Colonic mucosa (tissue), 4 donors: Measurements from ENCODE around the gene GPR119. TPM values are rescaled to one million over a fixed set of nuclear protein-coding genes. Genes with fewer than 3 reads are reported as not detected.
A peak's percentile ranks its signal among the peaks of the same experiment; 100 is the strongest.
"Not testable (repeated sequence)": the region's sequence is repeated elsewhere in the genome, so short reads cannot be mapped to it uniquely, and the experiment has no call there.

Experiments
- DNase-seq: peaks from one replicate; pipeline ENCODE4 v3.0.0-alpha.2; 2020
- H3K27ac ChIP-seq: fragments of 200-600 bp; one replicate; pipeline ENCODE4 v1.8.0; 2021
- H3K27me3 ChIP-seq: fragments of 200-600 bp; one replicate; pipeline ENCODE4 v1.8.0; 2021
- H3K36me3 ChIP-seq: fragments of 200-600 bp; one replicate; pipeline ENCODE4 v1.8.0; 2021
- H3K4me1 ChIP-seq: fragments of 200-600 bp; one replicate; pipeline ENCODE4 v1.8.0; 2021; ENCODE audit warnings: mild to moderate bottlenecking
- H3K4me3 ChIP-seq: fragments of 200-600 bp; one replicate; pipeline ENCODE4 v1.8.0; 2021
- H3K9ac ChIP-seq, 2 donors: one replicate each; pipeline ENCODE4 v1.7.0; 2013; ENCODE audit warnings: control low read depth in 2 of 2, low read depth in 2 of 2, low read length in 2 of 2
- H3K9me3 ChIP-seq: fragments of 200-600 bp; one replicate; pipeline ENCODE4 v1.8.0; 2021
- CTCF ChIP-seq: fragments of 200-600 bp; IDR thresholded peaks from one replicate; pipeline ENCODE4 v1.8.0; 2022; ENCODE audit warnings: antibody characterized with exemption, mild to moderate bottlenecking
- intact Hi-C: fragments of 100-400 bp; cut with DNase I; formaldehyde crosslinking; loops from one replicate; pipeline ENCODE4 v1.14.1; 2022
- total RNA-seq, 2 donors: library from RNA; stranded (reverse); fragmentation: NEBNext Ultra II Directional in 1 of 2; extraction: Animal tissue kit (Norgen Biotek cat#: 25700) in 1 of 2; gene quantifications; one replicate each; pipeline ENCODE4 v1.2.1, GENCODE V29; 2021
- donor health status: healthy.
- donor health status: DM: no; HTN: no; CAD: no.
- donor health status: DM: no; HTN: no; CAD: no.

Gene GPR119
- total RNA-seq, 2 donors from 2014 or later: 0.32 to 0.52 TPM

GRCh38 chrX:130339408-130340222 is 45.9 kb downstream of the GPR119 start, which contains the start of gene SLC25A14:
Gene SLC25A14 (plus strand): TSS chrX:130339919. CDS start chrX:130340279, 360 bp downstream.
- no peaks in the 10 kb centered on the region for H3K9me3 ChIP-seq
- peak within 1 kb of the TSS; percentile 71 for H3K4me3 ChIP-seq
- H3K36me3 ChIP-seq: no peaks in the 10 kb centered on the region
- H3K4me1 ChIP-seq: no peaks in the 10 kb centered on the region
- peak within 1 kb of the TSS; percentile 53 to 73 for H3K9ac ChIP-seq
- no peaks in the 10 kb centered on the region for H3K27me3 ChIP-seq
- H3K27ac ChIP-seq: peak within 1 kb of the TSS; percentile 22
- peak; percentile 77 for DNase-seq
- intact Hi-C loops: no loop called here
- no peak for TF ChIP-seq CTCF

DNA sequence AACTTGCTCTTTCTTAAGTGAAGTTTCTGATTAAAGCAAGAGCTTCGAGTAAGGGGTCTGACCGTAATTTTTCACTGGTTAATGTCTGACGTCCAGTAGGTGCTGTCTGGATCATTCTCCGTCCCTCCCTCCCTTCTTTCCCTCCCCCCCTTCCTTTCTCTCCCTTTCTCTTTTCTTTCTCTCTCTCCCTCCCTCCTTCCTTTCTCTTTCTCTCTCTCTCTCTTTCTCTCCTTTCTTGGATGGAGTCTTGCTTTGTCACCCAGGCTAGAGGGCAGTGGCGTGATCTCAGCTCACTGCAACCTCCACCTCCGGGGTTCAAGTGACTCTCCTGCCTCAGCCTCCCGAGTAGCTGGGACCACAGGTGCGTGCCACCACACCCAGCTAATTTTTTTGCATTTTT is 46.6 kb downstream of the GPR119 start:
- H3K36me3 ChIP-seq, H3K27me3 ChIP-seq, DNase-seq, H3K27ac ChIP-seq, intact Hi-C loops, H3K9ac ChIP-seq, H3K9me3 ChIP-seq, H3K4me1 ChIP-seq: not testable (repeated sequence)
- H3K4me3 ChIP-seq: peak overlapping the region; percentile 71

- H3K36me3 ChIP-seq: no peaks in the 10 kb centered on the region
Measured at GRCh38 chrX:130336531-130336930, 48.9 kb downstream of the GPR119 start.

More at GRCh38 chrX:130336531-130336930, 48.9 kb downstream of the GPR119 start:
- no peak for TF ChIP-seq CTCF
- H3K4me3 ChIP-seq: no peak overlapping the region
- no peak for DNase-seq
- H3K27ac ChIP-seq: no peak overlapping the region
- H3K9me3 ChIP-seq: no peaks in the 10 kb centered on the region
- no peak overlapping the region for H3K9ac ChIP-seq
- intact Hi-C loops: no loop called here
- no peaks in the 10 kb centered on the region for H3K27me3 ChIP-seq
- no peaks in the 10 kb centered on the region for H3K4me1 ChIP-seq

Other genes with a start within 250 kb of the GPR119 start
- gene AIFM1, start 219.8 kb downstream of the GPR119 start, total RNA-seq: 10 to 100 TPM; 85.2 to 89.0 TPM
- gene RAB33A, start 213.7 kb downstream of the GPR119 start, total RNA-seq: under 1 TPM in 1 of 2 donors, not detected in 1; 0.50 TPM
- 1 to 10 TPM; 2.1 to 2.4 TPM for gene ZNF280C, start 116.8 kb downstream of the GPR119 start, total RNA-seq
- 1 to 10 TPM; 6.4 to 7.1 TPM for gene SLC25A14, start 45.8 kb downstream of the GPR119 start, total RNA-seq
- gene RBMX2, start 16.3 kb upstream of the GPR119 start, total RNA-seq: 10 to 100 TPM; 11.7 to 14.9 TPM